Measurements from ENCODE around the gene COL4A4.
"Not testable (repeated sequence)": the region's sequence is repeated elsewhere in the genome, so short reads cannot be mapped to it uniquely, and the experiment has no call there.

Gene COL4A4

DNA sequence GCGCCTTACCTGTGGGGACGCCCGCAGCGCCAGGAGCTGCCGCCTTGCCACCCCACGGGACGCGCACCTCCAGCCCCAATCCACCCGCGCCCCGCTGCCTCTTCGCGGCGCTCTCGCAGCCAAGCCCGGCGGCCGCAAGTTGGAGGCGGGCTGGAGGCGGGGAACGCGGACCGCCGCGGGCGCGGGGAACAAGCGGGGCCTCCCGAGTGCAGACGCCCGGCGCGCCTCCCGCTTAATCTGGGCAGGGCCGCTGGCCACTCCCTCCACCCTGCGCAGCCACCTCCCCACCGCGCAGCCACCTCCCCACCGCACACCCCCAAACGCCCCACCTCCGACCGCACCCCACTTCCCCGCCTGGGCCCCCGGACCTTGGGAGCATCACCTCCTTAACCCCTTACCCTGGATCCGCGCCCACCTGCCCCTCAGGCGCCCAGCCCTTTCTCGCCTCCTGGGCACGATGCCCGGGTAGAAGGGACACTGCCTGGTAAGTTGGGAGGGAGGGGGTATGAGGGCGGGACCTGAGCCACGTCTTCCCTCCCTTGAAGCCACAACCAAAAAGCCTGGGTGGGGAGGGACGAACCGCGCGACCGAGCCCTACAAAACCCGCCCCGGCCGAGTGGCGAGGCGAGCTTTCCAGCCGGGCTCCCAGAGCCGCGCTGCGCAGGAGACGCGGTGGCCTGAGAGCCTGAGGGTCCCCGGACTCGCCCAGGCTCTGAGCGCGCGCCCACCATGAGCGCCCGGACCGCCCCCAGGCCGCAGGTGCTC lies at the start of gene COL4A4, which contains the start of gene COL4A3:
Gene COL4A4 (minus strand): TSS at position 208 of the 765 bp plus-strand sequence. CDS start 16,722 bp downstream, outside the sequence.
Gene COL4A3 (plus strand): TSS at position 627 of the 765 bp plus-strand sequence. CDS start 103 bp downstream, at position 730.
- no peak for DNase-seq

DNA sequence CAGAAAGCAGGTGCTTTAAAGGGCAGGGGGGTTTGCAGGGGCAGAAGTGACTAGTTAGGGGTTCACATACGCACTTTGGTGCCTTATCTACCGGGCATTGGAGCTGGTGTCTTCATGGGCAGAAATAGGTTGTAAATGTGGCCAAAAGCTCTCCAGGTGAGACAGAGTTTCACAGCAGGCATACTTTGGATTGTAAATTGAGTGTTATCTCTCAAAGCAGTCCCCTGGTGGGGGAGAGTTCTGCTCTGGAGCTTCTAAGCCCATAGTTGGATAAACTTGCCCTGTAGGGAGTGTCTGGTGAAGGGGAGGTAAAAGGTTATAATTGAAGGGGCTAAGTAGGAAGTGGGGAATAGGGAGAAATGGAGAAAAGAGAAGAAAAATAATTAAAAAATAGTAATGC lies 43.6 kb upstream of the COL4A4 start:
- DNase-seq: no peak

DNA sequence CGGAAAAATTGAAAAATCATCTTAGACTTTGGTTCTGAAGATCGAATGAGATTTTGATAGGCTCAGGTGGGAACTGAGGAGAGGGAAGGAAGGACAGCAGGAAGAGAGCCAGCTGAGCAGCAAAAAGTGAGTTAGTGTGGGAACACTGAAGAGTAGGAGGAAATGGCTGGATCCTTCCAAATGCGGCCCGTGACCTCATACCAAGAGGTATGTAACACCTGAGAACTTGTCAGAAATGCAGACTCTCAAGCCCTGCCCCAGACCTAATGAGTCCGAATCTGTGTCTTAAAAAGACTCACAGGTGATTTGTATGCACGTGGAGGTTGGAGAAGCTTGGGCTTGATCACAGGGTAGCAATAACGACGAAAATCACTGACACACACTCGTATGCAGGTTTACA lies 42.4 kb upstream of the COL4A4 start:
- DNase-seq: no peak

DNA sequence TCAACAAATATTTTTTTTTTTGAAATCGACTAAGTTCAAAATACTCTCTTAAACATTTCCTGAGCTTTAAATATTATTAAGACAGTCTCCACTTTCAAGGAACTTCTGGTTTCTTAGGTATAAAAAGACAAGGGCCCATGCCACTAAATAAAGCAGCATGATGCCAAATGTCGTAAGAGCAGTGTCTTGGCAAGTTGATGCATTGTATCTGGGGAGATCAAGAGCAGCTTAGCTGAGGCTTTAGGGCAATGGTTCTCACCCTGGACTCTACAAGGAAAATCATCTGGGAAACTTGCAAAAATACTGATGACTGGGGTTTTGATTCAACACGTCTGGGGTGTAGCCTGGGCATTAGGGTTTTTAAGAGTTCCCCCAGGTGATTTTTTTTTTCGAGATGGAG lies 41.7 kb upstream of the COL4A4 start:
- DNase-seq: no peak

DNA sequence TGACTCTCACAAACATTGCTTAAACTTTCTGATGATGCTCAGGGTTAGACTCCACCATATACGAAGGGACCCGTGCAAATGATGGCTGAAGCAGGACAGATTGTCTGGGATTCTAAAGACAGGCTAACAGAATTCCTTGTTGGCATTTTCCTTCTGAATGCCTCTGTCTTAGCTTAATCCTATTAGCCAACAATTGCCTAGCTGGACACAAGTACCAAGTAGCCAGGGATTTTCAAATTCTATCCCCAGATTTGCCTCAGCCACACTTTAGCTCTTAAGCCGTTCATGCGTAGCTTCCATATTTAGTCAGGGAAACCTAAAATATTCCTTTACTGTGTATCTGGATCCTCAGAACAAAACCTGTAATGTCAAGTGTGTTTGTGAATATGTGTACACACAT lies 40.4 kb upstream of the COL4A4 start:
- no peak for DNase-seq

DNA sequence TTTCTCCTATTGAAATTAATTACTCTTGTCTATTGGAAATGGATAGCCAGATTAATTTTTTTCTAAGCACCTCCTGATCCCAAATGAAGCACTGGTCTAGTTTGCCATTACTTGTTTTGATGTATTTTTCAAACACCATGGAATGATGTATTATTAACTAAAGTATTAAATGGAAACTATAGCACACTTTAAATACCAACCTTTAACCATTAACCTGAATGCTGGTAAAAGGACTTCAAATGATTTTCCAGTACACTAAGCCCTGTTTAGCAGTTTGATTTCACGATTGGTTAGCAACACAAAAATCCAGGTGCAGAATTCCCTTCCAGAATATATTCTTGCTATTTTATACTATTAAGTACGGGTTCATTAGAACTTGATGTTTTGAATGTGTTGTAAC lies 37.8 kb upstream of the COL4A4 start:
- DNase-seq: no peak

DNA sequence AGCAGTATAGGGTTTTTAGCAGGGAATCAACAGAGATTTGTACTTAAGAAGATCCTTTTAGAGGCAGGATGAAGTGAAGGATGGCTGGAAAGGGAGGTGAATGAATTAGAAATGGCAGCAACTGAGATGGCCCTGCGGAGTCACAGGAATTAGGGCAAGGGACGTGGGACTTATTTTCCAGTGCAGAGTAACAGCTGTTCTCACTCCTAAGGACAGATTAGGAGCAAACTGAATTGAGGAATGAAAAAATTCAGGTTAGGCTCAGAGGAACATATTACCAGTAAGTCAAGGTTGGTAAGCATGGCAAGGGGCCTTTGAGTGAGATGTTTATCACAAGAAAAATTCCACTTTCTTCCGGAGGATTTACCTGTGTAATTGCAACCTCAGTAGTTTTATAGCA lies 34.9 kb upstream of the COL4A4 start:
- no peak for DNase-seq

DNA sequence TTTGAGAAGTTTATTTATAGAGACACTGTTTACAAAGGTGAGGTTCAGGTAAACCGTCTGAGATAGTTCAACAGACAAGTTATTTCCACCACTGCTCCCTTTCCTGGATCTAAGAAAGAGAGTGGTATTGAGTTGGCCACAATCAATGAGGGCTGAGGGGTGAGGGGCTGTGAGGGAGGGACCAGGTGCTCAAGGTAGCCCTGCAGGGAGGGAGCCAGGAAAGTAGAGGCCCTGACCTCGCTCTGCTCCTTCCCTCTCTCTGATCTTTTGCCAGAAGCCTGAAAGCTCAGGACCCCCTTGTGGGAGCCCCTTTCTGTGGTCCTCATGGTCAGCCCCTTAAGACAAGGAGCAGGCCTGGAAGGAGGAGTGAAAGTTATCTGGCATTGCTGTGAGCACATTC lies 30.2 kb upstream of the COL4A4 start:
- no peak for DNase-seq

DNA sequence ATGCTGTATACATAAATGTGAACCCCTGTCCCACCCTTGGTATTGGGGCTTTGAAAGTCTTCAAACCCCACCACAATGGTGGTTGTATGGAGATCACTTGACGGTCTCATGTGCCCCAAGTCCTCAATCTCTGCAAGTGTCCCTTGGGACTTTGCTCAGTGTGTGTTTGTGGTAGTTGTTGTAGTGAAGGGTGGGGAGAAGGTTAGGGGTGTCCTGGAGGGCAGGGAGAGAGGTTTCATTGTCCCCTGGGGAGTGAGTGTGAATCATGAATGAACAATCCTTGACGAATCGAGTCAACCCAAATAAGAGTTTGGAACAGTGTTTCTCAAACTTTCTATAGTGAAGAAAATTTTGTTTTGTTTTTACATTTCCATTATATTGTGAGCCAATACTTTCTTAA lies 28.5 kb upstream of the COL4A4 start:
- no peak for DNase-seq

DNA sequence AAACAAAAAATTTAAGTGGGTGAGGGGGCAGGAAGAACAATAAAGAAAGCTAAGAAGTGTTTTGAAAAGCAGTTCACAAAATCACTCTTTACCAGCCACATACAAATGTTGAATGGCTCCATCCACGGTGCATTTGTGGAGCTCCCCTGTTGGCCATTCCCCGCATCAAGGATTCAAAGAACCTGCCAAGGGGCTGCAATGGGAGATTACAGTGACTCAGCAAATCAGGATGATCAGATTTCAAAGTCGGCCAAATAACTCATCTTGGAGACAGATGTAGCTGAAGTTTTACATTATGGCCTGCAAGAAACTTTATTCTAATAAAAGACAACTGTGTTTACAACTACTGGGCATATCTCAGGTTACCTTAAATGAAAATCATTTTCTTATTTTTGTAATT lies 27.4 kb upstream of the COL4A4 start:
- DNase-seq: no peak

DNA sequence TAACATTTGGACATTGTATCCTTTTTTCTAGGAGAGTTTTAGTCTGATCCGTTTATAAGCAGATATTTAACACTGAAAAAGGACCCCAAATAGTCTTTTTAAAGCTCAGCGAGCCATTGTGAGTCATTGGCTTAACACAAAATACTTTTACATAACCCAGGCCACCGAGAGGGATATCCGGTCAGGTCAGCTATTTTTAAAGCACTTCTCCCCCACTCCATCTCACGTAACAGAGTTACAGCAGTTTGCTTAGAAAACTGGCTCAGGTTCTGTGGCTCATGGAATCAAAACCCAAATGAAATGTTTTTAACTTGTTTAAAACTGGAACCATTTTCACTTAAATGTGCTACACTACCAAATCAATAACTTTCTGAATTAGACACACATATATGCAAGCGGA lies 24.3 kb upstream of the COL4A4 start:
- no peak for DNase-seq

DNA sequence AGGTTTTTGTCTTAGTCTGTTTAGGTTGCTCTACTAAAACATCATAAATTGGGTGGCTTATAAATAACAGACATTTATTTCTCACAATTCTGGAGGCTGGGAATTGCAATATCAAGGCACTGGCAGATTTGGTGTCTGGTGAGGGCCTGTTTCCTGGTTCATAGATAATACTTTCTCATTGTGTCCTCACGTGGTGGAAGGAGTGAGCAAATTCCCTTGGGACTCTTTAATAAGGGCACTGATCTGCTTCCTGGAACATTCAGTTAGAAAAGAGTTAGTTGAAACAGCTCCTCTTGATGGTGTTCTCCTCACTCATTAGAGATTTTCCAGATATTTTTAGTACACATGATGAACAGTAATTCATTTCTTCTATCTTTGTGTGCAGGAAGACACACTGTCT lies 22.7 kb upstream of the COL4A4 start:
- no peak for DNase-seq

DNA sequence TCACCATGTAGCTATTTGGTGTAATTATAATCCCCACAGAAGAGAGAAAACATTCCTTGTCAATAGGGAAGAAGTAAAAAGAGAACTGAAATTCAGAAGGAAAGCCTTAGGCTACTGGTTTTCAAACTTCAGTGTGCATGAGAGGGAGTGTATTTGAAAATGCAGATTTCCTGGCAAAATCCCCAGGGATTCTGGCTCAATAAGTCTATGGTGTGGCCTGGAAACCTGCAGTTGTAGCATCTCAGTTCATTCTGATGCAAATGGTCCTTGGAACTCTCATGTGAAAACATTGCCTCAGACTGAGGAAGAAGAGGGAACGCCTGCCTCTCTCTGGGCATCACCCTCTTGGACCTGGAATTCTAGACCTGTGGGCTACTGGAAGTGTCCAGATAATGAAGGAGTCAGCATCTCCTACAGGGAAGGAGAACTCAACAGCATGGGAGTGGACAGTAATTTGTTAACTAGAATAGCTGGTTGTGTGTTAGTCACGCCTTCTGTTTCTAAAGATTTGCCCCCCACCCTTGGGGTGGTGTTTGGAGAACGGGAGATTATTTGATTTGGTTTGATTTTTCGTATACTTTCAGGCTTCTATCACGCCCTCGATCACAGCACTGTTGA lies 21.7 kb upstream of the COL4A4 start:
- no peak for DNase-seq

DNA sequence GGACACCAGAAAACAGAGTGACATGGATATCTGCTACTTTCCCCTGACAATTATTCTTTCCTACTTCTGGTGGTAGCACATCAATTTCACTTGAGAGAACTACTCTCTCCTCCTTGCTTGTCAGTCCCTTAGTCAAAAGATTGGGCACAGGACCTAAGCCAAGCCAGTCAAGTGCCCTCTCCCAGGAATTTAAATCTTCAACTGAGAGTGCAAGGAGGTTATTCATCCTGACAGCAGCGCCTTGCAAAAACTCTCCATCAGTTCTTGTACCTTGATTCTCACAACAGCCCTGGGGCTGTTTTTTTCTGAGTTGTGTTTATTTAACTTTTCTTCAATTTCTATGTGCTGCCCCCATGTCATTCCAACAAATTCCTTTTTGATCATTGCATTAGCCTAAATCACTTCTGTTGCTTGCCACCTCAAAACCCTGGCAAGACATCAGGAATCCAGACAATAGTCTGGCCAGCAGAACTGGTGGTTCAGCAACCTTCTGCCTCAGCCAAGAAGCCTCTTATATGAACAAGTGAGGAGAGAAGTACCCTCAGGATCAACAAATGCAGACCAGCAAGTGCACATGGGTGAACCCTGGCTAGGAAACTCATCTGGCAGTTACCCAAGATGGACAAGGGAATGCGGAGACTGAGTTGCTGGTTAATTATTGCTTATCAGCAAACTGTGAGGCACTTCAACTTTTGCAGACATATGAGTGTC lies 19.8 kb upstream of the COL4A4 start:
- no peak for DNase-seq

DNA sequence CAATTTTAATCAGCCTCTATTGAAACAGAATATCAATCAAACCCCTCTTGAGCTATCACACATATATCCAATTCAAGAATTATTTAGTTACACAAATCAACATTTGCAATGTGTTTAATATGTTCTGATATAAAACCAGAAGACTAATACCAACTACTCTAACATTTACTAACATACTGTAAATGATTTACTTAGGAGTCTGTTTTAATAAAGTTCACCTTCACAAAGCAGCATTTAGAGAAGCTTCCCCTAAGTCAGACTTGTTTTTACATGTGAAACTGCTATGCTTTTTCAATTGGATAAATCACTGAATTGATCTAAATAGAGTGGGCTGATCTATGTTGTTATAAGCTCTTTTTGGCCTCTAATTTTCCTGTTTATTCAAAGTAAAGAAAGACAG lies 18.8 kb upstream of the COL4A4 start:
- DNase-seq: no peak

DNA sequence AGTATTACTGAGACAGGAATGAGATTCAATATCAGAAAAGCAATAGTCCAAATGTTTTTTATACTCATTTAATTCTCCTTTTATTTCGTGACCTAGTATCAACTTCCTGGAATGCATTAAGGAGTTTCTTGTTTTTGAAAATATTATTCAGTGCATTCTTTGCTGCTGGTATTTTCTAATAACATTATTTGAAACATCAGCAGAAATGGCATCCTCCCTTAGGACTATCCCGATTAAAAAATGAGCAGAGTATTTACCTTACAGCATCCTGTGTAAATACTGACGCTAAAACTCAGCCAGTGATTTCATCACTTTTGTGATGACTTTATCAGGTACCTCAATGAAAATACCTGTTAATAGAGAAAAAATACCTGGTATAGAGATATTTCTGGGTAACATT lies 16.8 kb upstream of the COL4A4 start:
- no peak for DNase-seq

DNA sequence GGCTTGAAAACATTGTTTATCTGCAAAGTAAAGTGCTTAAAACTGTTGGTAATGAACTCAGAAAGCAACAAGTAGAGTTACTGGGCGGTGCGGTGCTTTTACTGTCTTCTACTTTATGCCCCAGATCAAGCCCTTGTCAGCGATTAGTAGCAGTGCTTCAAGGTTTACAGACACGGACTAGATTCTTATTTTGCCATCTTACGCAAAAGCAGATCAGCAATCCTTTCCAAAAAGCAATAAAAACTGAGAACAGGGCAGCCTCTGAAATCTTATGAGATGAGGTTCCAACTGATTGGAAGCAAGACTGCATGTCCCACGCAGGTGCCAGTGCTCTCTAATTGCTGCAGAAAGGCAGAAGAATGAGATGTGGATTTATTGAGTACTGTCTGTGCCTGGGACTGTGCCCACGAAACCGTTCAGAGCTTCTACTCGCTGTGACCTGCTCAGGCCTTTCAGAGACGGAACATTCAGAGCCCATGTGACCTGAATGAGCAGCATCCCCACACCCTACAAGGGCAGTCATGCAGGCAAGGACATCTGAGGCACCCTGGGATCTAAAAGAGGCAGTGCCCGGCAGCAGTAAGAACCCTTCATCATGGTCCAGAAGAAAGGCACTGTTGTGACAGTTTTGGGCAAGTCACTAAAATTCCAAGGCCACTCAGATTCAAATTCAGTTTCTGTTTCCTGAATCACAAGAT lies 16.1 kb upstream of the COL4A4 start:
- DNase-seq: no peak

DNA sequence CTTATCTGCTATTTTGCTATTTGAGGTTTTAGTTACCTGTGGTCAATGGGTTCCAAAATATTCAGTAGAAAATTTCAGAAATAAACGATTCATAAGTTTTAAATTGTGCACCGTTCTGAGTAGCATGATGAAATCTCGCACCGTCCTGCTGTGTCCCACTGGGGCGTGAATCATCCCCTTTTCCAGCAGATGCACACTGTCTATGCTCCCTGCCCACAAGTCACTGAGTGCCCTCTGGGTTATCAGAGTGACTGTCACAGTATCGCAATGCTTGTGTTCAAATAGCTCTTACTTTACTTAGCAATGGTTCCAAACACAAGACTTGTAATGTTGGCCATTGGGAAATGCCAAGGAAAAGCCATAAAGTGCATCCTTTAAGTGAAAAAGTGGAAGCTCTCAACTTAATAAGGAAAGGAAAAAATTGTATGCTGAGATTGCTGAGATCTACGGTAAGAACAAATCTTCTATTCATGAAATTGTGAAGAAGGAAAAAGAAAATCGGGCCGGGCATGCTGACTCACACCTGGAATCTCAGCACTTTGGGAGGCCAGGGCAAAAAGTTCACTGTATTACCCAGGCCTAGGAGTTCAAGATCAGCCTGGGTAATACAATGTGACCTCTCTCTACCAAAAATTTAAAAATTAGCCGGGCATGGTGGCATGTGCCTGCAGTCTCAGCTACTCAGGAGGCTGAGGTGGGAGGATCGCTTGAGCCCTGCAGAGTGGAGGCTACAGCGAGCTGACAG lies 13.8 kb upstream of the COL4A4 start:
- no peak for DNase-seq

DNA sequence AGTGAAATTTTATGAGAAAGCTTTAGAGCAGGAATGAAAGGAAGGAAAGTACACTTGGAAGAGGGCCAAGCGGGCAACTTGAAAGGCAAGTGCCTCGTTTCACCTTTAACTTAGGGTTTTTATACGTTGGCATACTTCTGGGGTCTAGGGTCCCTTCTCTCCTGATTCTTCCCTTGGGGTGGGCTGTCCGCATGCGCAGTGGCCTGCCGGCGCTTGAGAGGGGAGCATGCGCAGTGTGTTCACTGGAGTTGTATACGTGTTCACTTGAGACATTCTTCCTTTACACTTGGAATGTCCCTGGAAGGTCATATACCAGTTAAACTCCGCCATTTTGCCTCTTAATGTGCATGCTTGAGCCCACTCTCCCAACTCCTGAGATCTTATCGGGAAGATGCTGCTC lies 7.8 kb upstream of the COL4A4 start:
- DNase-seq: not testable (repeated sequence)

DNA sequence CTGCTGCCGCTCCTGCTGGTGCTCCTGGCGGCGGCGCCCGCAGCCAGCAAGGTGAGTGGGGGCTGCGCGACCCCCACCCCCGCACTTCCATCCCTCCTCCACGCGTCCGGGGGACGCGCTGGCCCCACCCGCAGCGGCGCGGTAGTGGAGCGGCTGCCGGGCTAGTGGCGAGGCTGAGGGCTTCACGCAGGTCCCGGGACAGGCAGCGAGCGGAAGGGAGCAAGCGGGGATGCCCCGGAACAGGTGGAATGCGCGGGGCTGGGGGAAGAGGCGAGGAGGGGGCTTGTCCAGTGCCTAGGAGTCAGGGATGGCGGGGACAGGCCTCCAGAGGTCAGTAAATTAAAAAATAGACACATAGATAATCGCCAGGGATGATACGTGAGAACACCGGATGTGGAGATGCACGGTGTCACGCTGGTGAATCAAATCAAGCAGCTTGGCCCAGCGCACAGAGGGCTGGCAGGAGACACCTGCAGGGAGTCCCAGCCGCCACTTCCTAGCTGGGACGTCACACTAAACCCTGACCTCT lies 822 bp upstream of the COL4A4 start:
- no peak for DNase-seq

DNA sequence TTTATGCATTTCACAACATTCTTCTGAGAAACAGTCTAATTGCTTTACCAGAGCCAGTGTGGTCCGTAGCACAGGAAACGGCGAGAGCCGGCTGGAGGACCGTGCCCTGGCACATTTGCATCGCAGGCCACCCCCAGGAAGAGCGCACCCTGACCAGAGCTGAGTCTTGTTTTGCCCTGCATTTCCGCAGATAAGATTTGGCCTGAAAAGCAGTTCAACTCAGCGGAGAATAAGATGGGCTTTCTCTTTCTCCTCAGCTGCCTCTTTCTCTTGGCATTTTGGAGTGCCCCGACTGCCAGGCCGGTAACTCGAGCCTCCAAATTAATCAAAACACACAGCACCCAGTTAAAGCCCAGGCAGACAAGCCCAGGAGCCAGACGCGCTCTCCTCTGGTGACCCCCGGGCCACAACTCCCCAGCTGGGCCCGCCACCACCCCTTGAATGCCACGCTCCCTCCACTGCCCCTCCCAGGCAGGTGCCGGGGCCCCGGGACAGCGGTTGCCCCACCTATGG lies 464 bp downstream of the COL4A4 start:
- no peak for DNase-seq

DNA sequence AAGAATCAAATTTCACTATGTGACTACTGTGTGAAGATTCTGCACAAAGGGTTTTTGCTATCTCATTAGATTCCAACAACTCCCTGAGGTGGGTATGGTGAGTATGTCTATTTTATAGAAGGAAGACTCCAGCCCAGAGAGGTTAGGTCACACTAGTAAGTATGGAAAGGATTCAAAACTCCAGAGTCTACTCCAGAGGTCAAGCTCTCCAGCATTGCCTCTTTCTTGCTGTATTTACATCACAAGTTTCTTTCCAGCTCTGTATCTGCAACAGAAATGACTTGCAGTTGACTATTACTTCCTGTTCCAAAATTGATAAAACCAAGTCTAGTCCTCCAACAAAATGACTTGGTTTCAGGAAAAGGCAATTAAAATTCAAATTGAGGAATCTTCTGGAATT lies 2.1 kb downstream of the COL4A4 start:
- DNase-seq: no peak
